Brain microvascular endothelial cell (primary cell): ENCODE data around the gene NDUFS7.

ENCODE experiments used
- DNase-seq: peaks from one replicate; pipeline ENCODE4 v3.0.0-alpha.2; 2020
- H3K27ac ChIP-seq: fragments of 250-450 bp; sonication (Bioruptor Pico); 2 replicates; pipeline ENCODE4 v1.5.1; 2020; ENCODE audit warnings: mild to moderate bottlenecking, moderate library complexity
- H3K27me3 ChIP-seq: fragments of 250-450 bp; sonication (Bioruptor Pico); replicated peaks from 2 replicates; pipeline ENCODE4 v1.5.1; 2020; ENCODE audit warnings: mild to moderate bottlenecking
- H3K36me3 ChIP-seq: fragments of 250-450 bp; sonication (Bioruptor Pico); replicated peaks from 2 replicates; pipeline ENCODE4 v1.5.1; 2020; ENCODE audit warnings: mild to moderate bottlenecking
- H3K4me3 ChIP-seq: 2 replicates; pipeline ENCODE4 v1.5.1; 2011; ENCODE audit warnings: low read depth, mild to moderate bottlenecking, control low read depth, low read length, moderate library complexity
- in situ Hi-C: cut with HindIII; loops from 2 replicates; pipeline ENCODE4 v1.10.0; 2017; ENCODE audit warnings: low sequenced_read_pairs, low pct_ligation_motif_present
- TF ChIP-seq, protein P1 (sequence below): IDR thresholded peaks from 2 replicates; pipeline ENCODE4 v1.5.1; 2011; ENCODE audit warnings: low read depth, mild to moderate bottlenecking, moderate library complexity, low read length, control low read depth, inconsistent platforms; ENCODE audit errors: missing control alignments

NDUFS7 gene

GRCh38 chr19:1400281-1401137 lies 16.8 kb downstream of the NDUFS7 start:
- Histone ChIP-seq H3K27ac (no peak overlapping the region), H3K4me3 (peak overlapping the region; percentile 53), H3K27me3 (no peaks in the 10 kb centered on the region), H3K36me3 (no peaks in the 10 kb centered on the region)
- in situ Hi-C loops = no loop called here
- no peak for DNase-seq
- TF ChIP-seq, protein P1, sequence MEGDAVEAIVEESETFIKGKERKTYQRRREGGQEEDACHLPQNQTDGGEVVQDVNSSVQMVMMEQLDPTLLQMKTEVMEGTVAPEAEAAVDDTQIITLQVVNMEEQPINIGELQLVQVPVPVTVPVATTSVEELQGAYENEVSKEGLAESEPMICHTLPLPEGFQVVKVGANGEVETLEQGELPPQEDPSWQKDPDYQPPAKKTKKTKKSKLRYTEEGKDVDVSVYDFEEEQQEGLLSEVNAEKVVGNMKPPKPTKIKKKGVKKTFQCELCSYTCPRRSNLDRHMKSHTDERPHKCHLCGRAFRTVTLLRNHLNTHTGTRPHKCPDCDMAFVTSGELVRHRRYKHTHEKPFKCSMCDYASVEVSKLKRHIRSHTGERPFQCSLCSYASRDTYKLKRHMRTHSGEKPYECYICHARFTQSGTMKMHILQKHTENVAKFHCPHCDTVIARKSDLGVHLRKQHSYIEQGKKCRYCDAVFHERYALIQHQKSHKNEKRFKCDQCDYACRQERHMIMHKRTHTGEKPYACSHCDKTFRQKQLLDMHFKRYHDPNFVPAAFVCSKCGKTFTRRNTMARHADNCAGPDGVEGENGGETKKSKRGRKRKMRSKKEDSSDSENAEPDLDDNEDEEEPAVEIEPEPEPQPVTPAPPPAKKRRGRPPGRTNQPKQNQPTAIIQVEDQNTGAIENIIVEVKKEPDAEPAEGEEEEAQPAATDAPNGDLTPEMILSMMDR = no peak

DNA sequence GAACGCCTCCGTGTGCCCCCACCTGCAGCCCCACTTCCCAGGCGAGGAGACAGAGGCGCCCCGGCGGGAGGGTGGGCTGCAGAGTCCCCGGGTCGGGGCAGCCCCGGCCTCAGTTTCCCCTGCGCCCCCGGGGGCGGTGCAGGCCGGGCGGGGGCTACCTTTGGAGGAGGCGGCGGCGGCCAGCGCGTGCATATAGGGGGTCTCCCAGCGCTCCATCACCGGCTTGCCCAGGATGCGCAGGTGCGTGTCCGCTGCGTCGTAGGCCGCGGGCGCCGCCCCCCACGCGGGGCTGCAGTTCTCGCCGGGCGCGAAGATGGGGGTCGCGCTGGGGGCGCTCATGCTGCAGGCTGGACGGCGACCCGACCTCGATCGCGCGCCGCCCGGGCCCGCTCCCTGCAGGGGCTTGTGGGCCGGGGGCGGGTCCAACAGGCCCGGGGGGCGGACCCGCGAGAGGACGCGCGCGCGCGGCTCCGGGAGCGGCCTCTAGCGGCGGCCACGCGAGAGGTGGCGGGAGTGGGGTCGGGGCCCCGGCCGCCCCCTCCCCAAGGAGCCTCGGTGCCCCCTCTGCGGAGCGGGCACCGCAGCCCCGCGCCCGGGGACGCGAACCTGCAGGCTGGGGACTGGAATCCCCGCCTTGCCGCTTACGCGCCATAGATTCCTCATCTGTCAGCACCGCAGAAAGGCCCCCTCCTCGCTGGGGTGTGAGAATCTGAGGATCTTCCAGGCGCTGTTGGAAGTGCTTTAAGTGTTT lies 17.6 kb downstream of the NDUFS7 start, which contains the start of gene GAMT:
Gene GAMT, minus strand, starts transcription at position 405 of the 751 bp plus-strand sequence. Its CDS starts 66 bp downstream, at position 339.
- no peak within 1 kb of the TSS for H3K27ac ChIP-seq
- DNase-seq = no peak

GRCh38 chr19:1401889-1402217 lies 18.1 kb downstream of the NDUFS7 start:
- no peak overlapping the region for H3K27ac ChIP-seq
- no peak for DNase-seq
- in situ Hi-C loops = no loop called here
- TF ChIP-seq, protein P1 = no peak
- H3K27me3 ChIP-seq = no peaks in the 10 kb centered on the region
- H3K36me3 ChIP-seq = no peaks in the 10 kb centered on the region
- H3K4me3 ChIP-seq = peak overlapping the region; percentile 53

More for the DNA sequence above, 17.6 kb downstream of the NDUFS7 start, which contains the start of gene GAMT:
- TF ChIP-seq, protein P1 = peak; percentile 14
- peak within 1 kb of the TSS; percentile 53 for H3K4me3 ChIP-seq
- no peaks in the 10 kb centered on the region for H3K36me3 ChIP-seq
- no peaks in the 10 kb centered on the region for H3K27me3 ChIP-seq
- in situ Hi-C loops = no loop called here

- in situ Hi-C loops = no loop called here
- DNase-seq = no peak
- TF ChIP-seq, protein P1 = no peak
- H3K4me3 ChIP-seq = no peak overlapping the region
- H3K27ac ChIP-seq = no peak overlapping the region
- H3K36me3 ChIP-seq = no peaks in the 10 kb centered on the region
- H3K27me3 ChIP-seq = no peaks in the 10 kb centered on the region
Observed at GRCh38 chr19:1402411-1403070, 18.8 kb downstream of the NDUFS7 start.

GRCh38 chr19:1406774-1407527 lies 23.2 kb downstream of the NDUFS7 start:
- peak; percentile 96 for DNase-seq
- no peaks in the 10 kb centered on the region for H3K27me3 ChIP-seq
- TF ChIP-seq, protein P1 = peak; percentile 66
- in situ Hi-C loops = no loop called here
- no peaks in the 10 kb centered on the region for H3K36me3 ChIP-seq
- peak overlapping the region; percentile 55 for H3K4me3 ChIP-seq
- peak overlapping the region; percentile 55 for H3K27ac ChIP-seq
